Measurements from ENCODE around the gene TSPAN9.

The TSPAN9 gene

GRCh38 chr12:3333991-3334391, 256.8 kb downstream of the TSPAN9 start:
- no peak for DNase-seq (ENCODE audit: low read depth in 2 of 2)

- DNase-seq (ENCODE audit: low read depth in 2 of 2): no peak
Observed at GRCh38 chr12:3335078-3335487, 257.9 kb downstream of the TSPAN9 start.

Data from stimulated activated CD8-positive, alpha-beta memory T cell treated with anti-CD3 and anti-CD28 coated beads, Interleukin-2, amount 100 ng/mL, for 48 hours (primary cell).